ENCODE data around the gene C1orf174. TPM values are rescaled to one million over a fixed set of nuclear protein-coding genes. Genes with fewer than 3 reads are reported as not detected.

Gene C1orf174
- total and polyA plus RNA-seq, 2 of the 13 experiments (the other 11 are each of a cell fraction or from before 2014, with no cell fraction given) = 21.6 to 31.4 TPM

- TF ChIP-seq ZKSCAN5 (CRISPR knock-in tag; IDR thresholded peaks at IDR 0.05) (no peak), JUNB (CRISPR knock-in tag; IDR thresholded peaks at IDR 0.05; ENCODE audit: borderline replicate concordance) (no peak), ZNF547 (CRISPR knock-in tag; IDR thresholded peaks at IDR 0.05) (no peak), NR3C1 (CRISPR knock-in tag; IDR thresholded peaks at IDR 0.05) (no peak), SP140L (CRISPR knock-in tag; IDR thresholded peaks at IDR 0.05; ENCODE audit: borderline replicate concordance) (no peak), PCBP1 (IDR thresholded peaks at IDR 0.05; ENCODE audit: borderline replicate concordance, low read depth, low read length) (0 out of 2 replicates have a peak, but pooled peaks have one; percentile 35), SALL2 (CRISPR knock-in tag; IDR thresholded peaks at IDR 0.05) (peak; percentile 24; the same call in 1 of the 2 replicates), RCOR2 (CRISPR knock-in tag; IDR thresholded peaks at IDR 0.05) (no peak), ZNF281 (CRISPR knock-in tag; IDR thresholded peaks at IDR 0.05; ENCODE audit: borderline replicate concordance) (no peak), TCF12 (IDR thresholded peaks at IDR 0.05) (no peak), TCF12 (CRISPR knock-in tag; IDR thresholded peaks at IDR 0.05) (no peak), CBFB (CRISPR knock-in tag; IDR thresholded peaks at IDR 0.05) (no peak; the same call in none of the 2 replicates), ZNF567 (CRISPR knock-in tag; IDR thresholded peaks at IDR 0.05; ENCODE audit: borderline replicate concordance) (0 out of 2 replicates have a peak, but pooled peaks have one; percentile 45), SP1 (IDR thresholded peaks at IDR 0.05) (no peak), SP1 (CRISPR knock-in tag; IDR thresholded peaks at IDR 0.05) (no peak), ZBTB3 (CRISPR knock-in tag; IDR thresholded peaks at IDR 0.05; ENCODE audit: borderline replicate concordance, low read depth) (no peak), ZNF589 (CRISPR knock-in tag; conservative IDR thresholded peaks at IDR 0.05) (no peak; the same call in 1 of the 2 replicates), CENPT (CRISPR knock-in tag; IDR thresholded peaks at IDR 0.05; ENCODE audit: low read depth) (no peak)
- TF ChIP-seq, protein P1, sequence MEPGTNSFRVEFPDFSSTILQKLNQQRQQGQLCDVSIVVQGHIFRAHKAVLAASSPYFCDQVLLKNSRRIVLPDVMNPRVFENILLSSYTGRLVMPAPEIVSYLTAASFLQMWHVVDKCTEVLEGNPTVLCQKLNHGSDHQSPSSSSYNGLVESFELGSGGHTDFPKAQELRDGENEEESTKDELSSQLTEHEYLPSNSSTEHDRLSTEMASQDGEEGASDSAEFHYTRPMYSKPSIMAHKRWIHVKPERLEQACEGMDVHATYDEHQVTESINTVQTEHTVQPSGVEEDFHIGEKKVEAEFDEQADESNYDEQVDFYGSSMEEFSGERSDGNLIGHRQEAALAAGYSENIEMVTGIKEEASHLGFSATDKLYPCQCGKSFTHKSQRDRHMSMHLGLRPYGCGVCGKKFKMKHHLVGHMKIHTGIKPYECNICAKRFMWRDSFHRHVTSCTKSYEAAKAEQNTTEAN (CRISPR knock-in tag; conservative IDR thresholded peaks at IDR 0.05) = 0 out of 2 replicates have a peak, but pooled peaks have one; percentile 25
- TF ChIP-seq, protein P2, sequence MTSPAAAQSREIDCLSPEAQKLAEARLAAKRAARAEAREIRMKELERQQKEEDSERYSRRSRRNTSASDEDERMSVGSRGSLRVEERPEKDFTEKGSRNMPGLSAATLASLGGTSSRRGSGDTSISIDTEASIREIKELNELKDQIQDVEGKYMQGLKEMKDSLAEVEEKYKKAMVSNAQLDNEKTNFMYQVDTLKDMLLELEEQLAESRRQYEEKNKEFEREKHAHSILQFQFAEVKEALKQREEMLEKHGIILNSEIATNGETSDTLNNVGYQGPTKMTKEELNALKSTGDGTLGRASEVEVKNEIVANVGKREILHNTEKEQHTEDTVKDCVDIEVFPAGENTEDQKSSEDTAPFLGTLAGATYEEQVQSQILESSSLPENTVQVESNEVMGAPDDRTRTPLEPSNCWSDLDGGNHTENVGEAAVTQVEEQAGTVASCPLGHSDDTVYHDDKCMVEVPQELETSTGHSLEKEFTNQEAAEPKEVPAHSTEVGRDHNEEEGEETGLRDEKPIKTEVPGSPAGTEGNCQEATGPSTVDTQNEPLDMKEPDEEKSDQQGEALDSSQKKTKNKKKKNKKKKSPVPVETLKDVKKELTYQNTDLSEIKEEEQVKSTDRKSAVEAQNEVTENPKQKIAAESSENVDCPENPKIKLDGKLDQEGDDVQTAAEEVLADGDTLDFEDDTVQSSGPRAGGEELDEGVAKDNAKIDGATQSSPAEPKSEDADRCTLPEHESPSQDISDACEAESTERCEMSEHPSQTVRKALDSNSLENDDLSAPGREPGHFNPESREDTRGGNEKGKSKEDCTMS (CRISPR knock-in tag; conservative IDR thresholded peaks at IDR 0.05) = no peak
Measured at GRCh38 chr1:3900150-3900968, at the start of gene C1orf174 (continued).
